ENCODE data around the gene MYH8.

GRCh38 chr17:10349403-10349802 lies 72.3 kb downstream of the MYH8 start:
- TF ChIP-seq USF2 (IDR thresholded peaks at IDR 0.05; ENCODE audit: borderline replicate concordance, low read depth, low read length) (no peak), CTCF (IDR thresholded peaks at IDR 0.05) (peak; percentile 35; the same call in 1 of the 2 replicates), RAD21 (IDR thresholded peaks at IDR 0.05; ENCODE audit: low read length) (no peak), JUND (IDR thresholded peaks at IDR 0.05) (no peak), SMC3 (IDR thresholded peaks at IDR 0.05; ENCODE audit: low read depth, low read length) (peak; percentile 10; the same call in 1 of the 2 replicates), POLR2AphosphoS5 (IDR thresholded peaks at IDR 0.05; ENCODE audit: low read depth, low read length) (no peak), SIN3A (IDR thresholded peaks at IDR 0.05; ENCODE audit: borderline replicate concordance, low read depth, low read length) (no peak), TAF1 (IDR thresholded peaks at IDR 0.05; ENCODE audit: borderline replicate concordance, low read depth, low read length) (no peak), PBX3 (IDR thresholded peaks at IDR 0.05) (no peak), REST (IDR thresholded peaks at IDR 0.05; ENCODE audit: low read depth, low read length) (no peak), IRF3 (IDR thresholded peaks at IDR 0.05; ENCODE audit: low read depth, low read length) (no peak), ELF1 (IDR thresholded peaks at IDR 0.05) (no peak)
